ENCODE results near the gene NQO1. TPM values are rescaled to one million over a fixed set of nuclear protein-coding genes. Genes with fewer than 3 reads are reported as not detected.

The NQO1 gene
- total and polyA plus RNA-seq, 2 of the 8 experiments (the other 6 are each of a cell fraction or from before 2014, with no cell fraction given) = 32.7 to 45.7 TPM

- TF ChIP-seq ATF3 (IDR thresholded peaks at IDR 0.05; ENCODE audit: insufficient read depth, low read depth, low read length) = no peak
- TF ChIP-seq RBBP5 (IDR thresholded peaks at IDR 0.05; ENCODE audit: borderline replicate concordance, low read depth, low read length) = no peak
- TF ChIP-seq BCL11A (IDR thresholded peaks at IDR 0.05; ENCODE audit: low read depth in 2 of 2, low read length in 2 of 2) = no peak
Measured at GRCh38 chr16:69773260-69773947, 47.0 kb upstream of the NQO1 start (continued).

All from H1 (cell line).